ENCODE data around the gene OR6C76.

GRCh38 chr12:55467836-55468235 is 41.8 kb downstream of the OR6C76 start:
- TF ChIP-seq POLR2AphosphoS5 (IDR thresholded peaks at IDR 0.05; ENCODE audit: low read depth, low read length), result no peak
- TF ChIP-seq POLR2A (IDR thresholded peaks at IDR 0.05; ENCODE audit: low read depth, low read length), result no peak
- TF ChIP-seq TAF1 (IDR thresholded peaks at IDR 0.05; ENCODE audit: low read depth, low read length), result no peak
